GM18868 (cell line): ENCODE results near the gene ST6GALNAC3.

ENCODE experiments used
- ATAC-seq: cut with Tn5 transposase; IDR thresholded peaks from one replicate; pipeline ENCODE4 v1.9.1; 2021; ENCODE audit warnings: mild to moderate bottlenecking, moderate library complexity; ENCODE audit not compliant: unreplicated experiment

Gene ST6GALNAC3

DNA sequence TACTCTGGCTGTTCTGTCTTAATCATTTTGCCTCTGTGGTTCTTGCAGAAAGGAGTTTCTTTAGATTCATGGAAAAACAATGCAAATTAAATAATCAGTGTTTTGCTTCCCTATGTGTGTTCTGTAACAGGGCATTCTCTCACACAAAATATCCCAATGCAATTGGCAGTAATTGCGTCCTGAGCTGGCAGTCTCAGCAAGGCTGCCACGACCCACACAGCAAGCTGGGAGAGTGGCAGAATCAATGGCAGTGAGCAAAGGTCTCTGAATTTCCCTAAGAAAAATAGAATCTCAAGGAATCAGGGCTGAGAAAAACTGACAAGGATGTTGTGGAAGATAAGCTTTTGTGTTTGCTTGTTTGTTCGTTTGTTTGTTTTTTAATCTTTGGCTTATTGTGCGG lies 594.6 kb downstream of the ST6GALNAC3 start:
- ATAC-seq = no peak

- ATAC-seq = no peak
Measured at GRCh38 chr1:76669624-76670315, 595.2 kb downstream of the ST6GALNAC3 start.

DNA sequence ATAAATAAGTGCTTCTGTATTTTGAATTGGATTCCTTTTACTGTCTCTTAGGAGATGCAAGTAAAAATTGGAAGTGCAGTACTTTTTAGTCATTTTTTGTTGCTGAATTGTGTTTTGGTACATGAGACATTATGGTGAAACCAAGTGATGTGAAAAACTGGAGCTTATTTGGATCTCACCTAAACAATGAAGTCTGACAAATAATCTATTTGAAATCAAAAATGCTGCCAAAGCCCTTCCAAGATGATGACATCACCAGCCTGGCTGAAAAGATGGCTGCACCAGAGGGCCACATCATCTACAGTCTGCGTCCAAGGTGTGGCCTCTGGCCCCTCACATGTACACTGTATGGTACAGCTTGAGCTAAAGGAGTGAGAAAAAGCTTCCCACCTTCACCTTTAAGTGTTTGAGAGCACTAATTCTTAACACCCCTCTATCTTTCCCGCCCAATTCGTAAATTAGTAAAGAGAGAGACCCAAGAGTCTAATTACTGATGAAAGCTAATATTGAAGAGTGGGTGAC lies 600.2 kb downstream of the ST6GALNAC3 start:
- no peak for ATAC-seq

- peak; percentile 76 for ATAC-seq
Measured at GRCh38 chr1:76677416-76678405, 603.2 kb downstream of the ST6GALNAC3 start.

DNA sequence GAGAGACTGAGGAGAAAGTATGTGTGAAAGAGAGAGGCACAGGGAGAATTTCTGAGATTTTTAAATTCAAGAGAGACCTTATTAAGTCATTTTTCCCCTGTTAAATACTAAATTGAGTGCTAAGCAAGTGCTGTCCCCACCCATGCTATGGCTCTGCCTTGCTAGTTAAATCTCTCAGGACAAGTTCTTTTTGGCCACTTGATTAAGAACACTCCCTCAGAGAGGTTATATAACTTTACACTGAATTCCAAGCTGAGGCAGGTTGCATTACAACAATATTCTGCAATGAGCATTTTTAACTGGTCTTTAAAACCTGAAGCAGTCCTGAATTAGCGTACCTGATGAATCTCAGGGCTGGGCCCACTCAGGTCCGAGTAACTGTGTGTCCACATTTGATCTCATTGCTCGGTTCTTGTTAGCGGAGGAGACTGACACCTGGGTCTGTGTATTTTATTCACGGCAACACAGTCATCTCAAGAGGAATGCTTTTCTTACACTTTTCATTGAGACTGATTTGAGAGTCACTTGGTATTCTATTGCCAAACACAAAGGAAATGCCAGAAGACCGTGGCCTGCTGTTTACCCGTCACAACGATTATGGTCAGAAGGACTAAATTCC lies 605.1 kb downstream of the ST6GALNAC3 start:
- ATAC-seq = no peak

- no peak for ATAC-seq
Measured at GRCh38 chr1:76680651-76681050, 606.1 kb downstream of the ST6GALNAC3 start.

DNA sequence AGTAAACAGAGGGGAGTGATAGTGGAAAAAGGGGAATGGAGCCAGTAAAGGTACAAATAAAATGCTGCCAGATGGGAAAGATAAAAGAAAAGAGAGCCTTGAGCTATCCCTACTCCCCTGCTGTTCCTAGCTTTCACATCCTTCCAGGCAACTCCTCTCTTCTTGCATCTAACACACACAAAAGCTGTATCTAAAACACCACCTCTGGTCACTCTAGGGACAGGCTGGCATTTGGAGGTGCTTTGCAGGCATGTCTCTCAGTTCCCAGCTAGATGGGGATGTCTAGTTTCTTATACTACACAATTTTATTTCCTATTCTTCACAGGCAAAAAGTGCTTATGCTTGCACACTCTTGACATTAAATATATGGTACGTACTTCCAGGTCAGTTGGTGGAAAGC lies 607.6 kb downstream of the ST6GALNAC3 start:
- no peak for ATAC-seq
